Neuronal stem cell (in vitro differentiated cells): ENCODE results near the gene RDH8.

Experiments
- DNase-seq: peaks from one replicate; pipeline ENCODE4 v3.0.0-alpha.2; 2013; ENCODE audit warnings: low spot score
- H2AFZ ChIP-seq: one replicate; pipeline ENCODE4 v1.6.1; 2013; ENCODE audit warnings: mild to moderate bottlenecking, low read length, inconsistent platforms
- H2AK5ac ChIP-seq: 2 replicates; pipeline ENCODE4 v1.6.1; 2013; ENCODE audit warnings: low read depth, mild to moderate bottlenecking, inconsistent platforms, low read length, moderate library complexity, mixed read lengths
- H2BK120ac ChIP-seq: 2 replicates; pipeline ENCODE4 v1.6.1; 2013; ENCODE audit warnings: low read depth, mild to moderate bottlenecking, inconsistent platforms, low read length, moderate library complexity, mixed read lengths
- H2BK12ac ChIP-seq: one replicate; pipeline ENCODE4 v1.6.1; 2013; ENCODE audit warnings: low read length, inconsistent platforms
- H2BK15ac ChIP-seq: 2 replicates; pipeline ENCODE4 v1.6.1; 2013; ENCODE audit warnings: mild to moderate bottlenecking, low read length, inconsistent platforms, mixed read lengths
- H2BK5ac ChIP-seq: one replicate; pipeline ENCODE4 v1.6.1; 2013; ENCODE audit warnings: inconsistent platforms, mild to moderate bottlenecking, low read length, moderate library complexity
- H3K14ac ChIP-seq: one replicate; pipeline ENCODE4 v1.6.1; 2013; ENCODE audit warnings: low read length, inconsistent platforms
- H3K18ac ChIP-seq: 2 replicates; pipeline ENCODE4 v1.6.1; 2013; ENCODE audit warnings: low read length, inconsistent platforms
- H3K23ac ChIP-seq: 2 replicates; pipeline ENCODE4 v1.6.1; 2013; ENCODE audit warnings: low read depth, mild to moderate bottlenecking, mixed read lengths, low read length, inconsistent platforms; ENCODE audit not compliant: poor library complexity
- H3K27ac ChIP-seq: replicated peaks from 3 replicates; pipeline ENCODE4 v1.5.1; 2013; ENCODE audit warnings: low read length, inconsistent platforms
- H3K27me3 ChIP-seq, 3 experiments: 2 replicates each; pipeline ENCODE4 v1.6.1; 2013; ENCODE audit warnings: low read length in 3 of 3, mild to moderate bottlenecking in 2 of 3, inconsistent platforms in 1 of 3, low read depth in 1 of 3, mixed read lengths in 1 of 3, moderate library complexity in 1 of 3; ENCODE audit not compliant: control insufficient read depth in 3 of 3, insufficient read depth in 3 of 3
- H3K36me3 ChIP-seq, 2 donors: replicated peaks in 1 of 2; 2 replicates each; pipeline ENCODE4 v1.6.1; 2013; ENCODE audit warnings: low read length in 2 of 2; ENCODE audit not compliant: control insufficient read depth in 2 of 2, insufficient read depth in 2 of 2
- H3K4ac ChIP-seq: 2 replicates; pipeline ENCODE4 v1.6.1; 2013; ENCODE audit warnings: inconsistent platforms, mild to moderate bottlenecking, low read length, moderate library complexity
- H3K4me1 ChIP-seq, 2 donors: 1 replicate in 1 of 2; 2 replicates in 1 of 2; pipeline ENCODE4 v1.6.1; 2013; ENCODE audit warnings: low read length in 2 of 2, low read depth in 1 of 2; ENCODE audit not compliant: control insufficient read depth in 2 of 2, insufficient read depth in 1 of 2
- H3K4me2 ChIP-seq: one replicate; pipeline ENCODE4 v1.6.1; 2013; ENCODE audit warnings: mild to moderate bottlenecking, low read length, inconsistent platforms; ENCODE audit not compliant: insufficient read depth, poor library complexity, severe bottlenecking
- H3K4me3 ChIP-seq, 2 donors: 2 replicates each; pipeline ENCODE4 v1.5.1; 2013; ENCODE audit warnings: low read length in 2 of 2, mild to moderate bottlenecking in 2 of 2, inconsistent platforms in 1 of 2, moderate library complexity in 1 of 2
- H3K79me1 ChIP-seq: one replicate; pipeline ENCODE4 v1.6.1; 2013; ENCODE audit warnings: low read depth, mild to moderate bottlenecking, inconsistent platforms, low read length, moderate library complexity
- H3K9ac ChIP-seq: one replicate; pipeline ENCODE4 v1.6.1; 2013; ENCODE audit warnings: mild to moderate bottlenecking, low read depth, low read length, inconsistent platforms; ENCODE audit not compliant: poor library complexity
- H3K9me3 ChIP-seq, 2 donors: replicated peaks in 1 of 2; 2 replicates each; pipeline versions ENCODE3 to v1.6.1; 2013; ENCODE audit warnings: low read length in 2 of 2, mild to moderate bottlenecking in 2 of 2, inconsistent platforms in 1 of 2, low read depth in 1 of 2, mixed read lengths in 1 of 2, moderate library complexity in 1 of 2; ENCODE audit not compliant: control insufficient read depth in 2 of 2, insufficient read depth in 1 of 2
- H4K8ac ChIP-seq: one replicate; pipeline ENCODE4 v1.6.1; 2013; ENCODE audit warnings: low read depth, mild to moderate bottlenecking, inconsistent platforms, low read length, moderate library complexity
- H4K91ac ChIP-seq: one replicate; pipeline ENCODE4 v1.6.1; 2013; ENCODE audit warnings: low read length, low read depth, mild to moderate bottlenecking, inconsistent platforms; ENCODE audit not compliant: poor library complexity
- WGBS, 2 donors: extraction: QIAGEN DNeasy Blood & Tissue Kit; methylation state at CpG; one replicate each; pipeline ENCODE4 v1.1.7; 2013; ENCODE audit warnings: missing lambda C conversion rate in 2 of 2, mixed read lengths in 1 of 2; ENCODE audit not compliant: insufficient read length in 2 of 2, insufficient replicate concordance in 1 of 2; ENCODE audit errors: extremely low coverage in 2 of 2; 5-methylcytosine and 5-hydroxymethylcytosine counted together

RDH8 gene

DNA sequence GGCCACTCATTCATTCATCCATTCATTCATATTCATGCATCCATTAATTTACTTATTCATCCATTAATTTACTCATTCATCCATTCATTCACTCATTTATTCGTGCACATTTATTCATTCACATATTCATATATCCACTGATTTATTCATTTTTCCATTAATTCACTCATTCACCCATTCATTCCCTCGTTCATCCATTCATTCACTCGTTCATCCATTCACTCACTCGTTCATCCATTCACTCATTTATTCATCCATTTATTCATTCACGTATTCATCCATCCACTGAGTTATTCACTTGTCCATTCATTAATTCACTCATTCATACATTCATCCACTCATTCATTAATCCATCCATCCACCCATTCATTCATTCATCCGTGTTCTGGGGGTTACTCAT is 41.2 kb upstream of the RDH8 start:
- Histone ChIP-seq H3K4me3 (no peak overlapping the region), H4K91ac (no peak overlapping the region), H3K4me2 (no peak overlapping the region), H3K18ac (no peak overlapping the region), H2BK120ac (no peak overlapping the region), H3K4me1 (no peaks in the 10 kb centered on the region), H3K23ac (no peak overlapping the region), H2AFZ (no peak overlapping the region), H3K9me3 (no peaks in the 10 kb centered on the region), H3K79me1 (no peaks in the 10 kb centered on the region), H2BK12ac (no peak overlapping the region), H2BK5ac (no peak overlapping the region), H3K14ac (no peak overlapping the region), H4K8ac (no peak overlapping the region), H3K4ac (no peak overlapping the region), H2AK5ac (no peak overlapping the region), H3K27ac (no peak overlapping the region), H2BK15ac (no peak overlapping the region), H3K27me3 (peaks cover 0 to 11% (median 2%) of the 10 kb centered on the region in 3 experiments), H3K36me3 (peaks cover 0 to 2% of the 10 kb centered on the region in 2 donors), H3K9ac (no peak overlapping the region)
- whole genome bisulfite sequencing, 2 donors, result 81 to 89% methylated on average over 3 to 4 of the region's 6 CpGs
- no peak for DNase-seq

GRCh38 chr19:9981406-9982260 is 31.6 kb upstream of the RDH8 start:
- Histone ChIP-seq H3K18ac (no peak overlapping the region), H3K27ac (no peak overlapping the region), H2AFZ (no peak overlapping the region), H3K23ac (no peak overlapping the region), H3K9me3 (peaks cover 0 to 3% of the 10 kb centered on the region in 2 donors), H2BK120ac (no peak overlapping the region), H3K4me1 (peaks cover 5 to 12% of the 10 kb centered on the region in 2 donors), H3K9ac (no peak overlapping the region), H2AK5ac (no peak overlapping the region), H3K14ac (no peak overlapping the region), H3K79me1 (no peaks in the 10 kb centered on the region), H3K36me3 (no peaks in the 10 kb centered on the region), H2BK12ac (no peak overlapping the region), H2BK15ac (no peak overlapping the region), H4K8ac (no peak overlapping the region), H3K4ac (no peak overlapping the region), H4K91ac (no peak overlapping the region), H3K27me3 (no peaks in the 10 kb centered on the region), H3K4me2 (no peak overlapping the region), H3K4me3 (no peak overlapping the region), H2BK5ac (no peak overlapping the region)
- WGBS, 2 donors, result no CpG with 5 or more reads among the region's 8 CpGs
- DNase-seq, result no peak

DNA sequence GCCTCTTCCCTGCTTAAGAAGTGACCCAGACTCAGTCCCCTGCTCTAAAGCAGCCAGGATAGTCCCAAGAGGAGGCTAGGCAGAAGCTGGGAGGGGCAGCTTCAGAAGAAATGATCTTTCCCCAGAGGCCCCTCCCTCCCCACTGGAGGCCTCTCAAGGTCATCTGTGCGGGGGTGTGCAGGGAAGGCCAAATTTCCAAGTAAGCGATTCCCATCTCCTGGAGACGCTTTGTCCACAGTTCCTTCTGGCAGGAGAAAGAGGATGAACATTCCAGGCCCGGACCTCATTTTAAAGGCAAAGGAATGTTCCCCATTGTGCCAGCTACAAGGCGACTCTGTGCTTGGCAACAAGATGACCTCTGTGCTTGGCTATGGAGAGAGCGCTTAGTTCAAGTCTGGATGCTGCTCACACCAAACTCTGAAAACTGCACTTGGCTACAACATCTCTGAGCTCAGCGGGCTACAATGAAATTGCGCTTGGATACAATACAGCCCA is 26.4 kb upstream of the RDH8 start:
- Histone ChIP-seq H3K14ac (no peak overlapping the region), H3K79me1 (no peaks in the 10 kb centered on the region), H3K18ac (no peak overlapping the region), H2BK12ac (no peak overlapping the region), H3K4me1 (peaks cover 10 to 17% of the 10 kb centered on the region in 2 donors), H3K23ac (no peak overlapping the region), H4K8ac (no peak overlapping the region), H3K4me3 (no peak overlapping the region), H3K27ac (no peak overlapping the region), H3K27me3 (no peaks in the 10 kb centered on the region), H2BK5ac (no peak overlapping the region), H2AFZ (peak overlapping the region; percentile 69), H3K4ac (no peak overlapping the region), H2BK15ac (no peak overlapping the region), H4K91ac (no peak overlapping the region), H3K4me2 (peak overlapping the region; percentile 24), H2BK120ac (no peak overlapping the region), H3K9me3 (peaks cover 0 to 3% of the 10 kb centered on the region in 2 donors), H2AK5ac (no peak overlapping the region), H3K9ac (no peak overlapping the region), H3K36me3 (no peaks in the 10 kb centered on the region)
- DNase-seq, result peak; percentile 47
- WGBS, 2 donors, result no CpG with 5 or more reads among the region's 8 CpGs

- H3K4me1 ChIP-seq, result peaks cover 9 to 14% of the 10 kb centered on the region in 2 donors
- no peaks in the 10 kb centered on the region for H3K36me3 ChIP-seq
- H3K4me3 ChIP-seq, result no peak overlapping the region
- H3K4me2 ChIP-seq, result no peak overlapping the region
- H2AK5ac ChIP-seq, result no peak overlapping the region
- peaks cover 0 to 3% of the 10 kb centered on the region in 2 donors for H3K9me3 ChIP-seq
- WGBS, 2 donors, result no CpG with 5 or more reads among the region's 3 CpGs
- H2BK15ac ChIP-seq, result no peak overlapping the region
- no peak overlapping the region for H2BK120ac ChIP-seq
- H2BK12ac ChIP-seq, result no peak overlapping the region
- no peak overlapping the region for H3K18ac ChIP-seq
- no peak overlapping the region for H3K14ac ChIP-seq
- no peak overlapping the region for H2BK5ac ChIP-seq
- no peak overlapping the region for H4K91ac ChIP-seq
- no peak overlapping the region for H3K4ac ChIP-seq
- H3K79me1 ChIP-seq, result no peaks in the 10 kb centered on the region
- H4K8ac ChIP-seq, result no peak overlapping the region
- H3K9ac ChIP-seq, result no peak overlapping the region
- H3K23ac ChIP-seq, result no peak overlapping the region
- no peak overlapping the region for H2AFZ ChIP-seq
- H3K27ac ChIP-seq, result no peak overlapping the region
- DNase-seq, result no peak
- no peaks in the 10 kb centered on the region for H3K27me3 ChIP-seq
Observed at GRCh38 chr19:9989504-9989903, 23.8 kb upstream of the RDH8 start.
